HCT116 (cell line): ENCODE measurements around the gene F2RL1.

Experiments
- CEBPB ChIP-seq: IDR thresholded peaks from 2 replicates; pipeline ENCODE4 v1.6.1; 2012; ENCODE audit warnings: low read depth
- EZH2 ChIP-seq: fragments of 200-600 bp; sonication (generic); IDR thresholded peaks from 2 replicates; pipeline ENCODE4 v1.6.1; 2017; ENCODE audit warnings: antibody characterized with exemption, mixed run types
- JUND ChIP-seq: IDR thresholded peaks from 2 replicates; pipeline ENCODE4 v1.6.1; 2012
- MAX ChIP-seq: IDR thresholded peaks from 2 replicates; pipeline ENCODE4 v1.6.1; 2012
- POLR2A ChIP-seq: IDR thresholded peaks from 2 replicates; pipeline ENCODE4 v1.7.0; 2011; ENCODE audit warnings: borderline replicate concordance; ENCODE audit not compliant: insufficient read depth, insufficient read length; ENCODE audit errors: extremely low read depth
- POLR2AphosphoS5 ChIP-seq: IDR thresholded peaks from 2 replicates; pipeline ENCODE4 v1.6.1; 2011; ENCODE audit warnings: mild to moderate bottlenecking, low read depth, low read length, moderate library complexity
- SRF ChIP-seq: IDR thresholded peaks from 2 replicates; pipeline ENCODE4 v1.6.1; 2012; ENCODE audit warnings: low read depth
- YY1 ChIP-seq: IDR thresholded peaks from 2 replicates; pipeline ENCODE4 v1.6.1; 2011; ENCODE audit warnings: low read length, low read depth, moderate library complexity, mild to moderate bottlenecking; ENCODE audit not compliant: insufficient replicate concordance; ENCODE audit errors: extremely low read depth
- ZBTB33 ChIP-seq: IDR thresholded peaks from 2 replicates; pipeline ENCODE4 v1.6.1; 2011; ENCODE audit warnings: mild to moderate bottlenecking, low read length, moderate library complexity; ENCODE audit not compliant: insufficient replicate concordance; ENCODE audit errors: extremely low read depth
- ZNF274 ChIP-seq: fragments of 200-500 bp; sonication (Bioruptor generic); IDR thresholded peaks from 2 replicates; pipeline ENCODE4 v1.6.1; 2014; ENCODE audit warnings: mild to moderate bottlenecking, low read depth, low read length, inconsistent platforms
- TF ChIP-seq, protein P1 (sequence below), 3 experiments: fragments of 200-600 bp in 1 of 3; sonication (generic) in 1 of 3; IDR thresholded peaks in 2 of 3; conservative IDR thresholded peaks in 1 of 3; 2 replicates each; pipeline ENCODE4 v1.5.1; 2012 to 2017; ENCODE audit warnings: low read depth in 2 of 3, low read length in 2 of 3, antibody characterized with exemption in 1 of 3, borderline replicate concordance in 1 of 3, control low read depth in 1 of 3, mild to moderate bottlenecking in 1 of 3, mixed read lengths in 1 of 3, mixed run types in 1 of 3, moderate library complexity in 1 of 3; ENCODE audit not compliant: insufficient read depth in 1 of 3

DNA sequence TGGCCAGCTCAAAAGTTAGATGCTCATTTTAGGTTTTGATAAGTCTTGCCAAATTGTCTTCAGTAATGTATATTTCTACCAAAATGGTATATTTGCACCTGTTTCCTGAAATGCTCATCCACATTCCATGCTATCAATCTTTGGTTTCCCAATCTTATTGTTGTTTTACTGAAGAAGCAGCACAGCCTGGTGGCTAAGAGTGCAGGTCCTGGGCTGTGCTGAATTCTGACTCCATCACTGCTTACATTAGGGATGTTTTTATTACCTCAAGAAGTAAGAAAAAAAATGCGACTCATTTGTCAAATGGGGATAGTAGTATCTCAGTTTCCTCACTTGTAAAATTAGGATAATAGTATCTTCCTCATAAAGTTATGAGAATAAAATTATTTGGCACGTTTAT is 17.4 kb downstream of the F2RL1 start:
- TF ChIP-seq, protein P1, sequence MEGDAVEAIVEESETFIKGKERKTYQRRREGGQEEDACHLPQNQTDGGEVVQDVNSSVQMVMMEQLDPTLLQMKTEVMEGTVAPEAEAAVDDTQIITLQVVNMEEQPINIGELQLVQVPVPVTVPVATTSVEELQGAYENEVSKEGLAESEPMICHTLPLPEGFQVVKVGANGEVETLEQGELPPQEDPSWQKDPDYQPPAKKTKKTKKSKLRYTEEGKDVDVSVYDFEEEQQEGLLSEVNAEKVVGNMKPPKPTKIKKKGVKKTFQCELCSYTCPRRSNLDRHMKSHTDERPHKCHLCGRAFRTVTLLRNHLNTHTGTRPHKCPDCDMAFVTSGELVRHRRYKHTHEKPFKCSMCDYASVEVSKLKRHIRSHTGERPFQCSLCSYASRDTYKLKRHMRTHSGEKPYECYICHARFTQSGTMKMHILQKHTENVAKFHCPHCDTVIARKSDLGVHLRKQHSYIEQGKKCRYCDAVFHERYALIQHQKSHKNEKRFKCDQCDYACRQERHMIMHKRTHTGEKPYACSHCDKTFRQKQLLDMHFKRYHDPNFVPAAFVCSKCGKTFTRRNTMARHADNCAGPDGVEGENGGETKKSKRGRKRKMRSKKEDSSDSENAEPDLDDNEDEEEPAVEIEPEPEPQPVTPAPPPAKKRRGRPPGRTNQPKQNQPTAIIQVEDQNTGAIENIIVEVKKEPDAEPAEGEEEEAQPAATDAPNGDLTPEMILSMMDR (IDR thresholded peaks at IDR 0.05 in 2 of 3, conservative IDR thresholded peaks at IDR 0.05 in 1 of 3; ENCODE audit: borderline replicate concordance in 1 of 3, insufficient read depth in 1 of 3, low read depth in 2 of 3, low read length in 2 of 3), result peak in 1 of 3 experiments; percentile 35; a peak in 2 of 6 replicates
- no peak for TF ChIP-seq EZH2
- no peak for TF ChIP-seq POLR2AphosphoS5
- no peak for TF ChIP-seq SRF
- no peak for TF ChIP-seq MAX
- TF ChIP-seq CEBPB, result no peak
- TF ChIP-seq POLR2A, result no peak
- no peak for TF ChIP-seq YY1
- no peak for TF ChIP-seq ZBTB33
- TF ChIP-seq JUND, result no peak
- no peak for TF ChIP-seq ZNF274
